Measurements from ENCODE around the gene LRRC37A3. TPM values are rescaled to one million over a fixed set of nuclear protein-coding genes. Genes with fewer than 3 reads are reported as not detected.
A peak's percentile ranks its signal among the peaks of the same experiment; 100 is the strongest.
"Not testable (repeated sequence)": the region's sequence is repeated elsewhere in the genome, so short reads cannot be mapped to it uniquely, and the experiment has no call there.

The LRRC37A3 gene
- total RNA-seq, 1 experiment from 2014 or later = 7.7 TPM

DNA sequence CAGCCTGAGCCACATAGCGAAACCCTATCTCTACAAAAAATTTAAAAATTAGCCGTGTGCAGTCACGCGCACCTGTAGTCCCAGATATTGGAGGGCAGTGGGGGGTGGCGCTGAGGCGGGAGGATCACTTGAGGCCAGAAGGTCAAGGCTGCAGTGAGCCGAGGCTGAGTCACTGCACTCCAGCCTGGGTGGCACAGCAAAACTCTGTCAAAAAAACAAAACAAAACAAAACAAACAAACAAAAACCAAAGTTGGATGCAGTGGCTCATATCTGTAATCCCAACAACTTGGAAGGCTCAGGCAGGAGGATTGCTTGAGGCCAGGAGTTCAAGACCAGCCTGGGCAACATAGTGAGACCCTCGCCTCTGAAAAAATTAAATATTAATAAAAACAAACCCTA is 75.4 kb downstream of the LRRC37A3 start:
- BruUV-seq (replicated peaks); H3K79me2 ChIP-seq (ENCODE audit: insufficient read depth, low read length); H3K4me3 ChIP-seq (replicated peaks in 1 of 2; ENCODE audit: low read depth in 1 of 2, low read length in 2 of 2); H3K27me3 ChIP-seq (ENCODE audit: insufficient read depth, low read length); H3K36me3 ChIP-seq (ENCODE audit: control insufficient read depth in 1 of 2, insufficient read depth in 2 of 2, low read length in 2 of 2); H4K20me1 ChIP-seq (ENCODE audit: insufficient read depth); CTCF ChIA-PET; H3K27ac ChIP-seq (ENCODE audit: low read depth, low read length); DNase-seq (ENCODE audit: low read depth, low spot score); POLR2A ChIA-PET; H3K9ac ChIP-seq (ENCODE audit: low read length); H3K9me2 ChIP-seq (ENCODE audit: insufficient read depth); H3K9me3 ChIP-seq (ENCODE audit: control insufficient read depth in 1 of 2, insufficient read depth in 1 of 2, low read depth in 1 of 2, low read length in 2 of 2); RAD21 ChIA-PET (ENCODE audit: low non-redundant PET in 1 of 2, low total read pairs in 2 of 2, uncharacterized antibody in 2 of 2, unreplicated experiment in 2 of 2): not testable (repeated sequence)
- ATAC-seq = peak; percentile 36
- TF ChIP-seq JUND (IDR thresholded peaks at IDR 0.05) (peak; percentile 35; the same call in 1 of the 2 replicates), FOSL1 (IDR thresholded peaks at IDR 0.05; ENCODE audit: low read depth) (peak; percentile 36)
- H3K4me1 ChIP-seq (ENCODE audit: control insufficient read depth in 1 of 2, insufficient read depth in 2 of 2, low read length in 2 of 2) = peaks cover 9 to 20% of the 10 kb centered on the region in 2 experiments
- peak overlapping the region; percentile 38 for H2AFZ ChIP-seq (ENCODE audit: low read depth, low read length, poor library complexity, severe bottlenecking)
- intact Hi-C loops (cut with micrococcal nuclease) = loop anchor here (10.0 kb wide), 1 partner anchor 91 kb away; no protein-coding TSS in a partner anchor
- peak overlapping the region; percentile 49 for H3K4me2 ChIP-seq (ENCODE audit: low read length)

DNA sequence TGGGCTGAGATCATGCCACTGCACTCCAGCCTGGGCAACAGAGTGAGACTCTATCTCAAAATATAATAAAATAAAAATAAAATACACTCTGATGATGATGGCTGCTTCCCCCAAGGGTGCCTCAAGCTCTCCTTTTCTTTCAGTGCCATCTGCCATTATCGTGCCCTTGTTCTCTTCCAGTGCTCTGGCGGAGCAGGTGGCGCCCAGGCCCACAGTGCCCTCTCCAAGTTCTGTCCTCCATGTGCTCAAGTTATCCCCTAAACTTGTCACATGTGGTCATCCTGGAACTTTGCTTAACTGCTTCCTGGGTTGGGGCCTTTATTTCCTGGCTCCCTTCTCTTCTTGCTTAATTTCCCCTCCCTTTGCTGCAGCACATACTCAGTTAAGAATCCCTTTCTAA is 76.4 kb downstream of the LRRC37A3 start:
- CTCF ChIA-PET; POLR2A ChIA-PET; H3K4me2 ChIP-seq (ENCODE audit: low read length); RAD21 ChIA-PET (ENCODE audit: low non-redundant PET in 1 of 2, low total read pairs in 2 of 2, uncharacterized antibody in 2 of 2, unreplicated experiment in 2 of 2); H3K79me2 ChIP-seq (ENCODE audit: insufficient read depth, low read length); H3K4me3 ChIP-seq (replicated peaks in 1 of 2; ENCODE audit: low read depth in 1 of 2, low read length in 2 of 2); H2AFZ ChIP-seq (ENCODE audit: low read depth, low read length, poor library complexity, severe bottlenecking); H3K27ac ChIP-seq (ENCODE audit: low read depth, low read length); DNase-seq (ENCODE audit: low read depth, low spot score); H3K36me3 ChIP-seq (ENCODE audit: control insufficient read depth in 1 of 2, insufficient read depth in 2 of 2, low read length in 2 of 2); ATAC-seq; H3K9me3 ChIP-seq (ENCODE audit: control insufficient read depth in 1 of 2, insufficient read depth in 1 of 2, low read depth in 1 of 2, low read length in 2 of 2); H3K9me2 ChIP-seq (ENCODE audit: insufficient read depth); H3K9ac ChIP-seq (ENCODE audit: low read length); H3K27me3 ChIP-seq (ENCODE audit: insufficient read depth, low read length); H4K20me1 ChIP-seq (ENCODE audit: insufficient read depth); BruUV-seq (replicated peaks): not testable (repeated sequence)
- intact Hi-C loops (cut with micrococcal nuclease) = loop anchor here (10.0 kb wide), 1 partner anchor 92 kb away; no protein-coding TSS in a partner anchor
- peaks cover 9 to 13% of the 10 kb centered on the region in 2 experiments for H3K4me1 ChIP-seq (ENCODE audit: control insufficient read depth in 1 of 2, insufficient read depth in 2 of 2, low read length in 2 of 2)

DNA sequence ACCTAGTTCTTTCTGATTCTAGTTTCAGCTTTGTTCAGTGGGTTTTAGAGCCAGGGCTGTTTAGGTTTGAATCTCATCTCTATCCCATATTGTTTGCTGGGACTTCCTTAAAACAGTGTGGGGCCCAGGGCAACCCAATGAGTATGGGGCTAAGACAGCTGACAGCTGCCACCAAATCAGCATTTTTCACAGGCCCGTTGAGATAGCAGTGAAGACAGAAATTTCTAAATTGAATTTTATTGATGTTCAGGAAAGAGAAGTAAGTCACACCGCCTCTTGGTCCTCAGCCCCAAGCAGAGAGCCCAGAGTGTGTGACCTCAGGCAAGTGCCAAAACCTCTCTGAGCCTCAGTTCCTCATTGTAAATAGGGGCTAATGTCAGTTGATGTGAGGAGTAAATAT is 78.3 kb downstream of the LRRC37A3 start:
- H2AFZ ChIP-seq (ENCODE audit: low read depth, low read length, poor library complexity, severe bottlenecking); H3K27me3 ChIP-seq (ENCODE audit: insufficient read depth, low read length); H3K4me3 ChIP-seq (replicated peaks in 1 of 2; ENCODE audit: low read depth in 1 of 2, low read length in 2 of 2); H3K9me2 ChIP-seq (ENCODE audit: insufficient read depth); H3K79me2 ChIP-seq (ENCODE audit: insufficient read depth, low read length); H3K27ac ChIP-seq (ENCODE audit: low read depth, low read length); CTCF ChIA-PET; H3K9ac ChIP-seq (ENCODE audit: low read length); RAD21 ChIA-PET (ENCODE audit: low non-redundant PET in 1 of 2, low total read pairs in 2 of 2, uncharacterized antibody in 2 of 2, unreplicated experiment in 2 of 2); H3K36me3 ChIP-seq (ENCODE audit: control insufficient read depth in 1 of 2, insufficient read depth in 2 of 2, low read length in 2 of 2); H3K9me3 ChIP-seq (ENCODE audit: control insufficient read depth in 1 of 2, insufficient read depth in 1 of 2, low read depth in 1 of 2, low read length in 2 of 2); DNase-seq (ENCODE audit: low read depth, low spot score); ATAC-seq; H3K4me2 ChIP-seq (ENCODE audit: low read length); BruUV-seq (replicated peaks); H4K20me1 ChIP-seq (ENCODE audit: insufficient read depth): not testable (repeated sequence)
- POLR2A ChIA-PET = interaction anchor here (0.6 kb wide), 1 partner anchor 101 kb away, joined by 3 read pairs; no protein-coding TSS in a partner anchor
- intact Hi-C loops (cut with micrococcal nuclease) = loop anchor here (10.0 kb wide), 1 partner anchor 94 kb away; no protein-coding TSS in a partner anchor
- peaks cover 12 to 23% of the 10 kb centered on the region in 2 experiments for H3K4me1 ChIP-seq (ENCODE audit: control insufficient read depth in 1 of 2, insufficient read depth in 2 of 2, low read length in 2 of 2)

DNA sequence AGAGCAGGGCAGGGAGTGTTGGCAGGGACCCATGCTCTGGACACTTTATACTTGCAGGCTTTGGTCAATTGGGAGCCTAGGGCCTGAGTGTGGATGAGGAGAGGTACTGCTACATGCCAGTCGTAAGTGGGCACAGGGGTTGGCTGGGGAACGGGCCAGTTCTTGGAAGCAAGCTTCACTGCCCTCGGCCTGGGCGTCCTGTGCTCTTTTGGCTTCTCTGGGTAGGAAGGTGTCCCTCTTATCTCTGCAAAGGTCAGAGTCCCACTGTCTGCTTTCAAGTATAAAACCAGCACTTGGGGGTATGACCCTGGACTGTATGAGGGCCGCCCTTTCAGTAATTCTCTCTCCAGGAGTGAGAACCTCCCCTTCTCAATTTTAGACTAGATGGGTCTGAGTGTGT is 80.8 kb downstream of the LRRC37A3 start:
- H3K4me3 ChIP-seq (replicated peaks in 1 of 2; ENCODE audit: low read depth in 1 of 2, low read length in 2 of 2); H4K20me1 ChIP-seq (ENCODE audit: insufficient read depth); CTCF ChIA-PET; H3K4me2 ChIP-seq (ENCODE audit: low read length); H3K36me3 ChIP-seq (ENCODE audit: control insufficient read depth in 1 of 2, insufficient read depth in 2 of 2, low read length in 2 of 2); H2AFZ ChIP-seq (ENCODE audit: low read depth, low read length, poor library complexity, severe bottlenecking); H3K27ac ChIP-seq (ENCODE audit: low read depth, low read length); RAD21 ChIA-PET (ENCODE audit: low non-redundant PET in 1 of 2, low total read pairs in 2 of 2, uncharacterized antibody in 2 of 2, unreplicated experiment in 2 of 2); ATAC-seq; H3K9me2 ChIP-seq (ENCODE audit: insufficient read depth); intact Hi-C loops (cut with micrococcal nuclease); H3K27me3 ChIP-seq (ENCODE audit: insufficient read depth, low read length); H3K79me2 ChIP-seq (ENCODE audit: insufficient read depth, low read length); POLR2A ChIA-PET; H3K9me3 ChIP-seq (ENCODE audit: control insufficient read depth in 1 of 2, insufficient read depth in 1 of 2, low read depth in 1 of 2, low read length in 2 of 2); BruUV-seq (replicated peaks); DNase-seq (ENCODE audit: low read depth, low spot score); H3K9ac ChIP-seq (ENCODE audit: low read length): not testable (repeated sequence)
- H3K4me1 ChIP-seq (ENCODE audit: control insufficient read depth in 1 of 2, insufficient read depth in 2 of 2, low read length in 2 of 2) = peaks cover 3 to 11% of the 10 kb centered on the region in 2 experiments; a peak in 2 of 4 replicates

Data from HCT116 (cell line).